ENCODE data around the gene CHCHD10.

The CHCHD10 gene

GRCh38 chr22:23767673-23768548 is at the start of gene CHCHD10:
Gene CHCHD10 (minus strand): TSS chr22:23767972. CDS start chr22:23767874, 98 bp downstream.
- H3K9ac ChIP-seq (ENCODE audit: low read depth, low read length), result peak within 1 kb of the TSS; percentile 67; the same call in 1 of the 2 replicates
- H3K36me3 ChIP-seq (ENCODE audit: insufficient read depth, low read depth, low read length), result peaks cover 12% of the 10 kb centered on the region
- H3K9me3 ChIP-seq (ENCODE audit: insufficient read depth, low read depth, low read length), result no peaks in the 10 kb centered on the region
- H3K4me3 ChIP-seq (ENCODE audit: low read length), result peak within 1 kb of the TSS; percentile 73
- no peak within 1 kb of the TSS for H3K27ac ChIP-seq (ENCODE audit: low read length)
- H3K27me3 ChIP-seq (ENCODE audit: insufficient read depth, low read length), result peaks cover 17% of the 10 kb centered on the region
- peaks cover 12% of the 10 kb centered on the region; the same call in 1 of the 2 replicates for H3K4me1 ChIP-seq (ENCODE audit: insufficient read depth, low read length)

DNA sequence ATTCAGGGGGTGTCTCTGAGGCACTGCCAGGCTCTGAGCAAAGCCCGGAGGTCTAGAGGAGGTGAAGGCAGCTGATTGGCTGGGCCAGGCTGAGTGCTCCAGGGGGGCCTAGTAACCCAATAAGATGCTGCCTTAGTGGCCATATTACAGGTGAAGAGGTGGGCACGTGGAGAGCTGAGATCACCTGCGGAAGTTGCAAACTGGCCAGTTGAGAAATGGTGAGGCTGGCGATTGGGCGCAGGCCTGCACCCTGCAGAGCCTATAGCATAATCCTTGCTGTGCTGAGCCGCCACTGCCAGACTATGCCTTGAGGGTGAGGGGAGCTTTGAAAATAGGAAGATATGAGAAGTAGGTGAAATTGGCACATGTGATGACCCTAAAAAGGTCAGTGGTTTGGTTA is 49.4 kb upstream of the CHCHD10 start:
- Histone ChIP-seq H3K9me3 (ENCODE audit: insufficient read depth, low read depth, low read length) (no peaks in the 10 kb centered on the region), H3K36me3 (ENCODE audit: insufficient read depth, low read depth, low read length) (peaks cover 75% of the 10 kb centered on the region), H3K27me3 (ENCODE audit: insufficient read depth, low read length) (no peaks in the 10 kb centered on the region), H3K27ac (ENCODE audit: low read length) (no peak overlapping the region), H3K4me1 (ENCODE audit: insufficient read depth, low read length) (no peaks in the 10 kb centered on the region), H3K9ac (ENCODE audit: low read depth, low read length) (no peak overlapping the region), H3K4me3 (ENCODE audit: low read length) (no peak overlapping the region)

- Histone ChIP-seq H3K36me3 (ENCODE audit: insufficient read depth, low read depth, low read length) (peaks cover 74% of the 10 kb centered on the region), H3K27me3 (ENCODE audit: insufficient read depth, low read length) (no peaks in the 10 kb centered on the region), H3K27ac (ENCODE audit: low read length) (no peak overlapping the region), H3K9ac (ENCODE audit: low read depth, low read length) (no peak overlapping the region), H3K4me1 (ENCODE audit: insufficient read depth, low read length) (no peaks in the 10 kb centered on the region), H3K9me3 (ENCODE audit: insufficient read depth, low read depth, low read length) (no peaks in the 10 kb centered on the region), H3K4me3 (ENCODE audit: low read length) (no peak overlapping the region)
Measured at GRCh38 chr22:23816156-23816976, 48.6 kb upstream of the CHCHD10 start.

DNA sequence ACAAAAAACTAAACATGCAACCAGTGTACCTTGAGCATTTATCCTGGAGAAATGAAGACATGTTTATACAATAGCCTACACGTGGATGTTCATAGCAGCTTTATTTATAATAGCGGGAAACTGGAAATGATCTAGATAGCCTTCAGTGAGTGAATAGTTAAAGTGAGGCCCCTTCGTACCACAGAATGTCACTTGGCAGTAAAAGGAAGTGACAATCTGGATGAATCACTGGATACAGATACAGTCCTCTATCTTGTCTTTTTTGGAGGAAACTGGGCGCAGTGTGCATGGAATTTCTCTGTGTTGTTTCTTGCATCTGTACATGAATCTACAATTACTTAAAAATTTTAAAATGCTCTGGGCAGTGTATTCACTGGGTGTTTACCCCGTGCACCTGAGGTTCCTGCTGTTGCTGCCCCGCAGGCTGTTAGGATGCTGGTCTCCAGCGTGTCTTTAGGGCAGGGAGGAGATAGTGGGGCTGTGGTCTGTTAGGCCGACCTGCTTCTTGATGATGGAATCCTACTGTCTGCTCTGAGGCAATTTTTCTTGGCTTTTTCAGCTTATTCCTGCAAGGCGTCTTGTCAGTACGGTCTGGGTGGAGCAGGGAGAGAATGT is 47.9 kb upstream of the CHCHD10 start:
- Histone ChIP-seq H3K9me3 (ENCODE audit: insufficient read depth, low read depth, low read length) (no peaks in the 10 kb centered on the region), H3K4me3 (ENCODE audit: low read length) (no peak overlapping the region), H3K36me3 (ENCODE audit: insufficient read depth, low read depth, low read length) (peaks cover 74% of the 10 kb centered on the region), H3K9ac (ENCODE audit: low read depth, low read length) (no peak overlapping the region), H3K4me1 (ENCODE audit: insufficient read depth, low read length) (no peaks in the 10 kb centered on the region), H3K27me3 (ENCODE audit: insufficient read depth, low read length) (no peaks in the 10 kb centered on the region), H3K27ac (ENCODE audit: low read length) (no peak overlapping the region)

DNA sequence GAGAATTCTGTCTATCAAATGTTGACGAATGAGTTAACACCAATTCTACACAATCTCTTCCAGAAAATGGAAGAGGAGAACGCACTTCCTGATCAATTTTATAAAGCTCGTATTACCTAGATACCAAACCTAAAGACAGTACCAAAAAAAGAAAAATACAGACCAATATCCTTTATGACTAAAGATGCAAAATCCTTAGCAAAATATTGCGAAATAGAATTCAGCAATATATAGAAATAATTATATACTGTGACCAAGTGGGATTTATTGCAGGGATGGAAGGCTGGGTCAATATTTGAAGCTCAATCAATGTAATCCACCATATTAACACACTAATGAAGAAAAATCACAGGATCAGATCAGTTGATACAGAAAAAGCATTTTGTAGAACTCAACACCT is 44.6 kb upstream of the CHCHD10 start:
- Histone ChIP-seq H3K4me3 (ENCODE audit: low read length) (no peak overlapping the region), H3K9me3 (ENCODE audit: insufficient read depth, low read depth, low read length) (no peaks in the 10 kb centered on the region), H3K4me1 (ENCODE audit: insufficient read depth, low read length) (no peaks in the 10 kb centered on the region), H3K27me3 (ENCODE audit: insufficient read depth, low read length) (no peaks in the 10 kb centered on the region), H3K27ac (ENCODE audit: low read length) (no peak overlapping the region), H3K36me3 (ENCODE audit: insufficient read depth, low read depth, low read length) (peaks cover 48% of the 10 kb centered on the region), H3K9ac (ENCODE audit: low read depth, low read length) (no peak overlapping the region)

DNA sequence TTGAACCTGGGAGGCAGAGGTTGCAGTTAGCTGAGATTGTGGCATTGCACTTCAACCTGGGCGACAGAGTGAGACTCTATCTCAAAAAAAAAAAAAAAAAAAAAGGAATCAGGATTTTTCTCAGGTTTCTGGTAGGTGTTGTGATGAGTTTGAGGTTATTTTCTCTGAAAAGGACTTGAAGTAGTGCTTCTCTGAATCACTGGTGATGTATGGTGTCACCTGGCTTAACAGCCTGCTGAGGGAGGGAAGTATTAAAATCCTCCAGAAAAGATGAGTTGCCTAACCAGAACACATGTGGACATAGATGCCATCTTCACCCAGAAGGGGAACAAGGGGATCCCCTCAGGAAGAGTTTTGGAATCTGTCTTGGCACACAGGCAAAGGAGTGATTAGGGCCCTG is 39.1 kb upstream of the CHCHD10 start:
- Histone ChIP-seq H3K9me3 (ENCODE audit: insufficient read depth, low read depth, low read length) (no peaks in the 10 kb centered on the region), H3K27ac (ENCODE audit: low read length) (no peak overlapping the region), H3K36me3 (ENCODE audit: insufficient read depth, low read depth, low read length) (peaks cover 71% of the 10 kb centered on the region), H3K27me3 (ENCODE audit: insufficient read depth, low read length) (no peaks in the 10 kb centered on the region), H3K4me1 (ENCODE audit: insufficient read depth, low read length) (no peaks in the 10 kb centered on the region), H3K9ac (ENCODE audit: low read depth, low read length) (no peak overlapping the region), H3K4me3 (ENCODE audit: low read length) (no peak overlapping the region)

- Histone ChIP-seq H3K4me3 (ENCODE audit: low read length) (no peak overlapping the region), H3K27ac (ENCODE audit: low read length) (no peak overlapping the region), H3K9me3 (ENCODE audit: insufficient read depth, low read depth, low read length) (no peaks in the 10 kb centered on the region), H3K9ac (ENCODE audit: low read depth, low read length) (no peak overlapping the region), H3K27me3 (ENCODE audit: insufficient read depth, low read length) (no peaks in the 10 kb centered on the region), H3K4me1 (ENCODE audit: insufficient read depth, low read length) (no peaks in the 10 kb centered on the region), H3K36me3 (ENCODE audit: insufficient read depth, low read depth, low read length) (peaks cover 75% of the 10 kb centered on the region)
Measured at GRCh38 chr22:23804781-23805291, 37.1 kb upstream of the CHCHD10 start.

DNA sequence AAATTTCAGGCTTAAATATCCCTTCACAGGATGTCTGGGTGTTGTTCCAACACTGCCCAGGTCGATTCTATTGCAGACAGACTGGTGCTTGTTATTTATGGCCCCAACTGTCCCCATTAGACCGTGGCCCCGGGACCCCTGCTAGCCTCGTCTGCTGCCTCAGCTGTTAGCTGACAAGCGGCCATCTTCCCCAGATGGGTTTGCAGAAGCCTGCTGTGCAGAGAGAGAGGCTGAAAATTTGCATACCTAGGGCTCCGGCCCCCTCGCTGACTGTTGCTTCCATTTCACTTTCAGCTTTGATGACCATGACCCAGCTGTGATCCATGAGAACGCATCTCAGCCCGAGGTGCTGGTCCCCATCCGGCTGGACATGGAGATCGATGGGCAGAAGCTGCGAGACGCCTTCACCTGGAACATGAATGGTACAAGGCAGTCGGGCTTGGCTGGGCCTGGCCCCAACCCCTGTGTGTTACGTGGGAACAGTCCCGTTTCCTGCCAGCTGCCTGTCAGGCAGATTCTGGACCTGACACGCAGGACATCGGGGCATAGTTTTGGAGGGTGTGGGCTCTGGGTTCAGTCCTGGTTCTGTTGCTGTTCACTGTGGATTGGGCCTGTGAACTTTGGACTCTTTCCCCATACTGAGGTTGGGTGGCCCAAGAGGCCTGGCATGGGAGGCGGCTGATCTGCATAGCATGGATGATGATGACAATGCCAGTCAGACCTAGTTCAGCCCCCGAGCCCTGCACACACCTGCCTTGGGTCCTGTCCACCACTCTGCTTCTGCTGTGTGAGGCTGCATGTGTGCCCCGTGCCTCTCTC is 35.4 kb upstream of the CHCHD10 start:
- Histone ChIP-seq H3K4me1 (ENCODE audit: insufficient read depth, low read length) (no peaks in the 10 kb centered on the region), H3K9ac (ENCODE audit: low read depth, low read length) (no peak overlapping the region), H3K27ac (ENCODE audit: low read length) (no peak overlapping the region), H3K9me3 (ENCODE audit: insufficient read depth, low read depth, low read length) (no peaks in the 10 kb centered on the region), H3K27me3 (ENCODE audit: insufficient read depth, low read length) (no peaks in the 10 kb centered on the region), H3K4me3 (ENCODE audit: low read length) (no peak overlapping the region), H3K36me3 (ENCODE audit: insufficient read depth, low read depth, low read length) (peaks cover 84% of the 10 kb centered on the region)

- Histone ChIP-seq H3K36me3 (ENCODE audit: insufficient read depth, low read depth, low read length) (peaks cover 89% of the 10 kb centered on the region), H3K4me1 (ENCODE audit: insufficient read depth, low read length) (no peaks in the 10 kb centered on the region), H3K9ac (ENCODE audit: low read depth, low read length) (no peak overlapping the region; the same call in 1 of the 2 replicates), H3K27ac (ENCODE audit: low read length) (no peak overlapping the region), H3K9me3 (ENCODE audit: insufficient read depth, low read depth, low read length) (no peaks in the 10 kb centered on the region), H3K27me3 (ENCODE audit: insufficient read depth, low read length) (no peaks in the 10 kb centered on the region), H3K4me3 (ENCODE audit: low read length) (no peak overlapping the region)
Measured at GRCh38 chr22:23801886-23802377, 34.2 kb upstream of the CHCHD10 start.

DNA sequence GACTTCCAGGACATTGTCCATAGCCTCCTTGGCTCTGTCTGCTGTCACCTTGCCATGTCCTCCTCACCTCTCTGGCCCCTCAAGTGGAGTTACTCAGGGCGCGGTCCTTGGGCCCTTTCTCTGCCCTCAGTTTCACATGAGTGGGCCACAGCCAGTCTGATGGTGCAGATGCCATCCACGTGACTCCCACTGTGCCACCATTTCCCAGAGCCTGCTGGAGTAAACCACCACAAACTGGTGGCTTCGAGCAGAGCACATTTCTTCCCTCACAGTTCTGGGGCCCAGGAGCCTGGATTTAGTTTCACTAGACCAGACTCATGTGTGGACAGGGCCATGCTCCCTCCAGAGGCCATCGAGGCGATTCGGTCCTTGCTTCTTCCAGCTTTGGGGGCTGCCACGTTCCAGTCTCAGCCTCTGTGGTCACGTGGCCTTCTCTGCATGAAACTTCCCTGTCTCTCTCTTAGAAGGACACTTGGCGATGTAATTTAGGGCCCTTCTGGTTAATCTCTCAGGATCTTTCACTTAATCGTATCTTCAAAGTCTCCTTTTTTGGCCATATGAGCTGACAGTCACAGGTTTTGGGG is 33.6 kb upstream of the CHCHD10 start:
- Histone ChIP-seq H3K27ac (ENCODE audit: low read length) (no peak overlapping the region), H3K9me3 (ENCODE audit: insufficient read depth, low read depth, low read length) (no peaks in the 10 kb centered on the region), H3K4me3 (ENCODE audit: low read length) (no peak overlapping the region), H3K9ac (ENCODE audit: low read depth, low read length) (no peak overlapping the region), H3K36me3 (ENCODE audit: insufficient read depth, low read depth, low read length) (peaks cover 87% of the 10 kb centered on the region), H3K27me3 (ENCODE audit: insufficient read depth, low read length) (no peaks in the 10 kb centered on the region), H3K4me1 (ENCODE audit: insufficient read depth, low read length) (no peaks in the 10 kb centered on the region)
